HUES64 (cell line): Measurements from ENCODE around the gene FCGR3A. TPM values are rescaled to one million over a fixed set of nuclear protein-coding genes. Genes with fewer than 3 reads are reported as not detected.
"Not testable (repeated sequence)": the region's sequence is repeated elsewhere in the genome, so short reads cannot be mapped to it uniquely, and the experiment has no call there.

Source experiments
- H3K27ac ChIP-seq: 2 replicates; pipeline ENCODE4 v1.7.0; 2013; ENCODE audit warnings: low read depth, low read length, inconsistent platforms
- H3K27me3 ChIP-seq: 2 replicates; pipeline ENCODE4 v1.6.1; 2013; ENCODE audit warnings: mild to moderate bottlenecking, low read length; ENCODE audit not compliant: insufficient read depth
- H3K36me3 ChIP-seq: 2 replicates; pipeline ENCODE4 v1.6.1; 2013; ENCODE audit warnings: mild to moderate bottlenecking, low read length; ENCODE audit not compliant: insufficient read depth
- H3K4me1 ChIP-seq: 2 replicates; pipeline ENCODE4 v1.6.1; 2013; ENCODE audit warnings: mild to moderate bottlenecking, low read length, moderate library complexity; ENCODE audit not compliant: insufficient read depth
- H3K4me3 ChIP-seq: 2 replicates; pipeline ENCODE4 v1.5.1; 2013; ENCODE audit warnings: mild to moderate bottlenecking, low read length, moderate library complexity
- H3K9ac ChIP-seq: 2 replicates; pipeline ENCODE4 v1.6.1; 2013; ENCODE audit warnings: mild to moderate bottlenecking, low read depth, low read length
- H3K9me3 ChIP-seq: 2 replicates; pipeline ENCODE4 v1.6.1; 2013; ENCODE audit warnings: low read depth, low read length; ENCODE audit not compliant: insufficient read depth
- WGBS: fragments of 150-250, 120-280 bp; methylation state at CpG from one replicate; pipeline ENCODE4 v1.1.7; 2013; ENCODE audit warnings: missing lambda C conversion rate; 5-methylcytosine and 5-hydroxymethylcytosine counted together
- polyA plus RNA-seq, 2 experiments: library from polyadenylated mRNA; stranded (reverse); fragments of 50-300 nt; gene quantifications; one replicate each; pipeline ENCODE4 v1.2.3, GENCODE V29; 2013

FCGR3A gene
- polyA plus RNA-seq (2013, experiment 1 of 2): not detected
- polyA plus RNA-seq (2013, experiment 2 of 2): not detected

DNA sequence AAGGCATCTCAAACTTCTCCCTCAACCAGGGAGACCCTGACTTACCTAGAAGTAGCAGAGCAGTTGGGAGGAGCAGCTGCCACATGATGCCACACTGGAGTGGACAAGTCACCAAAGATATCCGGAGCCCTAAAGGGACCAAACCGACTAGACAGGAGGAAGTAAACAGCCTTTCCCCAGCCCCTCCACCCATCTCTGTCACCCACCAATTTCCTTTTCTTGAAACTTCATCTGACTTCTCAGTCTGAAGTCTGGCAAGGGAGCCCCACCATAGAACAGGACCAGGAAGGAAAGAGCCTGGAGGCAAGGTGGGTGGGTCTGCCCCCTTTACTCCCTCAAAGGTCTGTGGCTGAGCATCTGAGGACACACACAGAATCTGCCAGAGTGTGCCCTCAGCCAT lies at the start of gene FCGR3A:
Gene FCGR3A (minus strand): TSS at position 167 of the 400 bp plus-strand sequence. CDS start 82 bp downstream, at position 85.
- Histone ChIP-seq H3K27me3 (no peaks in the 10 kb centered on the region), H3K4me1 (no peaks in the 10 kb centered on the region), H3K27ac (no peak within 1 kb of the TSS), H3K9ac (no peak within 1 kb of the TSS), H3K4me3 (no peak within 1 kb of the TSS), H3K36me3 (no peaks in the 10 kb centered on the region), H3K9me3 (no peaks in the 10 kb centered on the region)
- WGBS: 87% methylated on average over 2 of the region's 2 CpGs

DNA sequence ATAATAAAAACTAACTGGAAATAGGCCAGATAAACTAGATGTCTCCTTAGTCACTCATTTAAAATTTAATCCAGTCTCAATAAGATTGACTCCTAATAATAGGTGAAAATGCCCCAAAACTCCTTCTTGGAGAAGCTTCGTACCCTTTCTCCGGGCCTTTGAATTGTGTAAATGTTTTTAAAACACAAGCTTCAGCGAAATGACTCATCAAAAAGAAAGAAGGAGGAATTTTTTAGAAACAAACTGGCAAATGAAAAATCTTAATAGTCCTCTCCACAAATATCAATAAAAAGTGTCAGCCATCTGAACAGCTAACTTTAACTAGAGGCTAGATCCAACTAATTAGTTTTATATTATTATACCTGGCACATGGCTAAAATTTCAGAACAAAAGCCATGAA lies 47.5 kb upstream of the FCGR3A start:
- H3K4me1 ChIP-seq, H3K27ac ChIP-seq, H3K9me3 ChIP-seq, H3K9ac ChIP-seq, H3K36me3 ChIP-seq, H3K4me3 ChIP-seq, H3K27me3 ChIP-seq: not testable (repeated sequence)
- 92% methylated on average over 2 of the region's 3 CpGs for WGBS

DNA sequence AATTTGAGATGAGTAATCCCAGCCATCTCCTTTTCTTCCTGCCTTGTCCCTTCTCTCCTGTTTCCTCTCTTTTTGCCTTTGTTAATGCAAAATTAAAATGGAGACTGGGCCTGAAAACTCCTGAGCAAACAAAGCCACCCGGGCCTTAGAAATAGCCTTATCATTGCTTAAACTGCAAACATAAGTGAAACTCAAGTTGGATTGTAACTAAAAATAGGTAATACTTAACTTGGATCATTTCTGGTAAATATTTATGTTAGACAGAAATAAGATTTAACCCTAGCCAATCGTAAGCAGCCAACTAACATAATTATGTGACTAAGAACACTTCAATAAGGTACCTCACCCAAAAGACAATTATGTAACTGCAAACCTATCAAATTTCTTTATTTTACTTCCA lies 46.0 kb upstream of the FCGR3A start:
- not testable (repeated sequence) for H3K4me1 ChIP-seq, H3K9me3 ChIP-seq, H3K36me3 ChIP-seq, H3K27ac ChIP-seq, H3K9ac ChIP-seq, H3K4me3 ChIP-seq, H3K27me3 ChIP-seq
- WGBS: no CpG with 5 or more reads among the region's 2 CpGs

DNA sequence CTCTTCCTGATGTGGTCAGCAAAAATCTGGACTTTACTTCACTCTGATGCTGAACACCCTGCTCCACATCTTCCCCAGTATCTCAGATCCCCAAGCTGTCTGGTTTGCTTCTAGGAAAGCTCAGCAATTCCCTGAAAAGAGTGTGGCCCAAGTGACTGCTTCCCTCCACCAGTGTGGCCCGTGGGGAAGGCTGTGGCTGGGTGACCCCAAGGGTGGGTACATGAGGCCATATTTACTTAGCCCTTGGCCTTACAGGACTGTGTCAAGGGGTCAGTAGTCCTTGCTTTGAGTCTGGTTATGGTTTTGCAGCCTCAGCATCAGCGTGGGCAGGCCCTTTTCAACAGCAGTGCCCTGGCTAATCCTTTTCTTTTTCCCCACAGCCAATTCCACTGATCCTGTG lies 45.6 kb upstream of the FCGR3A start:
- not testable (repeated sequence) for H3K9me3 ChIP-seq, H3K27ac ChIP-seq, H3K27me3 ChIP-seq, H3K9ac ChIP-seq, H3K4me1 ChIP-seq, H3K36me3 ChIP-seq, H3K4me3 ChIP-seq
- 77% methylated on average over 2 of the region's 2 CpGs for WGBS

DNA sequence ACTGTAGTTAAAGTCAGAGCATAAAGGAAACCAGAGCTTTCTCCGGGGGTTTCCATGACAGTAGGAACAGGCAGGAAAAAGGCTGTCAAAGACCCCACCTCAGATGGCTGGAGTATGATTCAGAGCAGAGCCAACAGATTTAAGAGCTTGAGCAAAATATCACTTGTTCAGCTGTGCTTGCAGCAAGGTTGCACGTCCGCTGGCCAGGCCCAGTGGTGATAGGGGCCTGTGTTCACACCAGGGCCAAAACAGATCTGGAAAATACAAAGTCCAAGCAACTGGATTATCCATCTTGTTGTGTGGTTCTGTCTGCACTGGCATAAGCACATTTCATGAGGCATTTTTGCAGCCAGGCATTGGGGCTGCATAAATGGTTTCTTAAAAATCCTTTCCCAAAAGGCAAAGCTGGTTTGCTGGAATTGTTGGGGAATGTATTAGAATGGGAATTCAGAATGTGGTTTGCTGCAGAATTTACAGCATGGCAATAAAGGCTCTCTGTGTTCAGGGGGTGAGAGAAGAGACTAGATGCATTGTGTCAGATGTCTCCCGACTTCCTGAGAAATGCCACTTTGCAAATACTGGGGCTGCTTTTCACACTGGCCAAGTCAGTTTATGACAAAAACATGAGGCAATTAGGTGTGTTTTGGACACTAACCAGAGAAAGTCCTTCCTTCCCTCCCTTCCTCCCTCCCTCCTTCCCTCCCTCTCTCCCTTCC lies 44.8 kb upstream of the FCGR3A start:
- H3K27me3 ChIP-seq, H3K4me3 ChIP-seq, H3K9me3 ChIP-seq, H3K27ac ChIP-seq, H3K9ac ChIP-seq, H3K4me1 ChIP-seq, H3K36me3 ChIP-seq: not testable (repeated sequence)
- WGBS: 62% methylated on average over 4 of the region's 4 CpGs

DNA sequence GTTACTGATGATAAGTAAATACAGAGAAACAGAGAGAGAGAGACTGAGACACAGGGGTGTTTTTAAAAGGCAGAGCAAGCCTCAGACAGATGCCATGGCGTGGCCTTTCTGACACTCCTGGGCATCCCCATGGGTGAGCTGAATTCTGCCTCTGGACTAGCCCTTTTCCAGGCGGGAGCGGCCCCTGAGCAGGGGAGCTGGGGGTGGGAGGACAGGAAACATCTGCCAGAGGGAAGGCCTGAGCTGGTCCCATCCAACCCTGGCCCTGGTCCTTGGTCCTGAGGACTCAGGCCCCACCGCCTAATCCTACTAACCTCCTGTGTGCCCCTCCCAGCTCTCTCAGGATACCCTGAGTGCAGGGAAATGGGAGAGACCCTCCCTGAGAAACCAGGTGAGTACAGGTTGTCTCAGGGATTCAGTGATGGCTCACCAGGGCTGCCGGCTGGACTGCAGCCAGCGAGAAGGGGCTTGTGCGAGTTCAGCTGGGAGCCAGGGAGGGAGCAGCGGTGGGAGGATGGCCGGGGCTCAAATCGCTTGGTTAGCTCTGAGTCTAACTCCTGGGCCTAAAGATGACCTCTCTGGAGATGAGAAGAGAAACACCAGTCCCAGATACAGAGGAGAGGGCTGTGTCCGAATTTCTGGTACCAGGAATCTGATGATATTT lies 43.6 kb upstream of the FCGR3A start:
- H3K36me3 ChIP-seq, H3K27ac ChIP-seq, H3K9ac ChIP-seq, H3K9me3 ChIP-seq, H3K27me3 ChIP-seq, H3K4me3 ChIP-seq, H3K4me1 ChIP-seq: not testable (repeated sequence)
- WGBS: 89% methylated on average over 11 of the region's 11 CpGs

DNA sequence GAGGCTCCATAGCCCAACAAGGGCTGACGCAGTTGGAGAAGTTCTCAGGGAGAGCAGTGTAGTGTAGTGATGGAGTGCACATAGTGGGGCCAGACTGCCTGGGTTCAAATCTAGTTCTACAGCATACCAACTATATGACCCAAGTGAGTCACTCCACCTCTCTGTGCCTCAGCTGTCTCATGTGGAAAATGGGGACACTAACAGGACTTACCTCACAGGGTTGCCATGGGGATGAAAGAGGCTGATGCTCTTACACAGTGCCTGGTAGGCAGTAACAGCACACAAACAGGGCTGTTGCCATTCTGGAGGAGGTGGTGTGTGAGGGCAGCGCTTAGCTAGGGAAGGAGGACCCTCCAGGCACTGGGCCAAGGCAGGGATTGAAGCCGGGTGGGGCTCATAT lies 43.0 kb upstream of the FCGR3A start:
- H3K36me3 ChIP-seq, H3K9ac ChIP-seq, H3K27ac ChIP-seq, H3K4me1 ChIP-seq, H3K27me3 ChIP-seq, H3K9me3 ChIP-seq, H3K4me3 ChIP-seq: not testable (repeated sequence)
- 100% methylated on average over 1 of the region's 3 CpGs for WGBS

DNA sequence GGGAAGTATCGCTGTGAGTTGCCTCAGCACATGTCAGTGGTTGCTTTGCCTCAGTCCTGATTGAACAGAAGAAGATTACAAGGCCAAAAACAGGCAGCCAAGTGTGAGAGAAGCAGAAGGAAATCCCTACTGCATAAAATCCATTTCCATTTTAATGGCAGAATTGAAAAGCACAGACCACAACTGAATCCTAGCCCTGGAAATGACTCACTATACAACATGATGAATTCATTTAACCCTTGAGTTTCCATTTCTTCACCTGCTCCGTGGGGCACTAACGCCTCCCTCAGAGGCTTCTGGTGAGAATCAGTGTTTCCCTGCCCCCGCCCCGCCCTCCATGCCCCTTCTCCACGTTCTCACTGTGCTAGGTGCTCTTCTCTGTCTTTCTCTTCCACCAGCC lies 40.3 kb upstream of the FCGR3A start:
- H3K9ac ChIP-seq, H3K36me3 ChIP-seq, H3K27me3 ChIP-seq, H3K27ac ChIP-seq, H3K4me3 ChIP-seq, H3K4me1 ChIP-seq, H3K9me3 ChIP-seq: not testable (repeated sequence)
- WGBS: 61% methylated on average over 1 of the region's 6 CpGs

DNA sequence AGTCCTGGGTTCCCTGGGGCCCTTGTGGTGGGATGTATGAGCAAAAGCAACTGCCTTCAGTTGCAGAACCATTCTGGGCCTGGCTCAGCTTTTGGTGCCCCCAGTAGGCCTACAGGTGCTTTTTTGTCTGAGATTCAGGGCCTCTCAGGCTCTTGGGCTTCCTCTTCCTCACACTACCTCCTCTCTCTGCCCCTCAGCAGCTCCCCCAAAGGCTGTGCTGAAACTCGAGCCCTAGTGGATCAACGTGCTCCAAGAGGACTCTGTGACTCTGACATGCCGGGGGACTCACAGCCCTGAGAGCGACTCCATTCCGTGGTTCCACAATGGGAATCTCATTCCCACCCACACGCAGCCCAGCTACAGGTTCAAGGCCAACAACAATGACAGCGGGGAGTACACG lies 39.7 kb upstream of the FCGR3A start:
- WGBS: 54% methylated on average over 5 of the region's 8 CpGs
- H3K9ac ChIP-seq, H3K9me3 ChIP-seq, H3K36me3 ChIP-seq, H3K27me3 ChIP-seq, H3K27ac ChIP-seq, H3K4me3 ChIP-seq, H3K4me1 ChIP-seq: not testable (repeated sequence)

DNA sequence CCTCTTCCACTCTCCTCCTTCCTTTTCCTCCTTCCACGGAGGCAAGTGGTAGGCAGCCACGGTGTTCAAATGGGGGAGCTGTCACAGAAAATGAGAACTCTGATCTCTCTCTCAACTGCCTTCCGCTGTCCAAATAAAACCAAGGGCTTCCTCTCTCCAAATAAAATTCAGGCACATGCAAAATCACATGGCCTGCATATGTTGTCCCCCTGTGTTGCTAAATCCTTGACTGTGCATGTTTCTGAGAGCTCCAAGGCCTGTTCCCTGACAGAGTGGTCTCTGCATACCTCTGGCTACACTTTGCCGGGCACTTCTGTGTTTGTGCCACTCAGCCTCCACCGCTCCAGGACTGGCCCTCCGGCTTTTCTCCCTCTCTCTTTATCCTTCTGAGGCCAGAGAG lies 39.0 kb upstream of the FCGR3A start:
- H3K9me3 ChIP-seq, H3K27me3 ChIP-seq, H3K27ac ChIP-seq, H3K4me1 ChIP-seq, H3K4me3 ChIP-seq, H3K9ac ChIP-seq, H3K36me3 ChIP-seq: not testable (repeated sequence)
- no CpG with 5 or more reads among the region's 6 CpGs for WGBS

DNA sequence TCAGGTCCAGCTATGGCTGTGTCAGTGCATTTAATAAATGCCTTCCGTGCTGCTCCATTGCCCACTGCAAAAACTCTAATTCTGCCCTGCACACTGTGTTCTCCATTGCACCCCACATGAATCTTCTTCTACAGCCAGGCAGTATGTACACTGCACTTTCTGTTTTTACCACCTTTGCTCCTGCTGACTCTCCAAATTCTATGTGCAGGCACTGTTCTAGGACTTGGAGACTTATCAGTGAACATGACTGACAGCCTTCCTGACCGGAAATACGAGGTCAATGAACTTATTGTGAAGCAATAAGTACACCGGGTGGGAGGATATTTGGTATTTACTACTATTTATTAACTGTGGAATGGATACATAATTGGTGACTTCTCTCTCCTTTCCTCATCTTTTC lies 33.3 kb upstream of the FCGR3A start:
- WGBS: no CpG with 5 or more reads among the region's 4 CpGs
- H3K4me1 ChIP-seq, H3K36me3 ChIP-seq, H3K9me3 ChIP-seq, H3K27me3 ChIP-seq, H3K4me3 ChIP-seq, H3K9ac ChIP-seq, H3K27ac ChIP-seq: not testable (repeated sequence)
